Measurements from ENCODE around the gene ADAMTS14.

DNA sequence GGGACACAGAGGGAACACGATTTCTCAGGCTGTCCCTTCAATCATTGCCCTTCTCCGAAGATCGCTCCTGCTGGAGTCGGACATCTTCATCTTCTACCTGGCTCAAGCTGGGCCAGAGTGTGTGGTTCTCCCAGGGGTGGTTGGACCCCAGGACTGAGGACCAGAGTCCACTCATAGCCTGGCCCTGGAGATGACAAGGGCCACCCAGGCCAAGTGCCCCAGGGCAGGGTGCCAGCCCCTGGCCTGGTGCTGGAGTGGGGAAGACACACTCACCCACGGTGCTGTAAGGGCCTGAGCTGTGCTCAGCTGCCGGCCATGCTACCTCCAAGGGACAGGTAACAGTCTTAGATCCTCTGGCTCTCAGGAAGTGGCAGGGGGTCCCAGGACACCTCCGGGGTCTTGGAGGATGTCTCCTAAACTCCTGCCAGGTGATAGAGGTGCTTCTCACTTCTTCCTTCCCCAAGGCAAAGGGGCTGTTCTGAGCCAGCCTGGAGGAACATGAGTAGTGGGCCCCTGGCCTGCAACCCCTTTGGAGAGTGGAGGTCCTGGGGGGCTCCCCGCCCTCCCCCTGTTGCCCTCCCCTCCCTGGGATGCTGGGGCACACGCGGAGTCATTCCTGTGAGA lies 89.5 kb downstream of the ADAMTS14 start:
- TF ChIP-seq, protein P1, sequence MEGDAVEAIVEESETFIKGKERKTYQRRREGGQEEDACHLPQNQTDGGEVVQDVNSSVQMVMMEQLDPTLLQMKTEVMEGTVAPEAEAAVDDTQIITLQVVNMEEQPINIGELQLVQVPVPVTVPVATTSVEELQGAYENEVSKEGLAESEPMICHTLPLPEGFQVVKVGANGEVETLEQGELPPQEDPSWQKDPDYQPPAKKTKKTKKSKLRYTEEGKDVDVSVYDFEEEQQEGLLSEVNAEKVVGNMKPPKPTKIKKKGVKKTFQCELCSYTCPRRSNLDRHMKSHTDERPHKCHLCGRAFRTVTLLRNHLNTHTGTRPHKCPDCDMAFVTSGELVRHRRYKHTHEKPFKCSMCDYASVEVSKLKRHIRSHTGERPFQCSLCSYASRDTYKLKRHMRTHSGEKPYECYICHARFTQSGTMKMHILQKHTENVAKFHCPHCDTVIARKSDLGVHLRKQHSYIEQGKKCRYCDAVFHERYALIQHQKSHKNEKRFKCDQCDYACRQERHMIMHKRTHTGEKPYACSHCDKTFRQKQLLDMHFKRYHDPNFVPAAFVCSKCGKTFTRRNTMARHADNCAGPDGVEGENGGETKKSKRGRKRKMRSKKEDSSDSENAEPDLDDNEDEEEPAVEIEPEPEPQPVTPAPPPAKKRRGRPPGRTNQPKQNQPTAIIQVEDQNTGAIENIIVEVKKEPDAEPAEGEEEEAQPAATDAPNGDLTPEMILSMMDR (IDR thresholded peaks at IDR 0.05; ENCODE audit: insufficient read depth, low read depth, low read length) = no peak
- no peak for TF ChIP-seq EZH2 (IDR thresholded peaks at IDR 0.05; ENCODE audit: insufficient read depth, low read length)

Measured in astrocyte (in vitro differentiated cells and primary cell).